HG03378 (cell line): ENCODE results near the gene STK16.
"Not testable (repeated sequence)": the region's sequence is repeated elsewhere in the genome, so short reads cannot be mapped to it uniquely, and the experiment has no call there.

Source experiments
- ATAC-seq: cut with Tn5 transposase; IDR thresholded peaks from one replicate; pipeline ENCODE4 v1.9.1; 2021; ENCODE audit warnings: mild to moderate bottlenecking, moderate library complexity; ENCODE audit not compliant: unreplicated experiment

Gene STK16, protein sequence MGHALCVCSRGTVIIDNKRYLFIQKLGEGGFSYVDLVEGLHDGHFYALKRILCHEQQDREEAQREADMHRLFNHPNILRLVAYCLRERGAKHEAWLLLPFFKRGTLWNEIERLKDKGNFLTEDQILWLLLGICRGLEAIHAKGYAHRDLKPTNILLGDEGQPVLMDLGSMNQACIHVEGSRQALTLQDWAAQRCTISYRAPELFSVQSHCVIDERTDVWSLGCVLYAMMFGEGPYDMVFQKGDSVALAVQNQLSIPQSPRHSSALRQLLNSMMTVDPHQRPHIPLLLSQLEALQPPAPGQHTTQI

GRCh38 chr2:219245148-219245898 is at the start of gene STK16, which contains the start of gene GLB1L:
Gene STK16, plus strand, starts transcription at chr2:219245479. Its CDS starts 521 bp downstream, at chr2:219246000.
Gene GLB1L, minus strand, starts transcription at chr2:219245444. Its CDS starts 1,871 bp downstream, at chr2:219243573.
- ATAC-seq, result peak; percentile 65

GRCh38 chr2:219197388-219197787 is 47.9 kb upstream of the STK16 start:
- ATAC-seq, result no peak

- no peak for ATAC-seq
These were observed 46.3 kb upstream of the STK16 start for GRCh38 chr2:219198974-219199373.

DNA sequence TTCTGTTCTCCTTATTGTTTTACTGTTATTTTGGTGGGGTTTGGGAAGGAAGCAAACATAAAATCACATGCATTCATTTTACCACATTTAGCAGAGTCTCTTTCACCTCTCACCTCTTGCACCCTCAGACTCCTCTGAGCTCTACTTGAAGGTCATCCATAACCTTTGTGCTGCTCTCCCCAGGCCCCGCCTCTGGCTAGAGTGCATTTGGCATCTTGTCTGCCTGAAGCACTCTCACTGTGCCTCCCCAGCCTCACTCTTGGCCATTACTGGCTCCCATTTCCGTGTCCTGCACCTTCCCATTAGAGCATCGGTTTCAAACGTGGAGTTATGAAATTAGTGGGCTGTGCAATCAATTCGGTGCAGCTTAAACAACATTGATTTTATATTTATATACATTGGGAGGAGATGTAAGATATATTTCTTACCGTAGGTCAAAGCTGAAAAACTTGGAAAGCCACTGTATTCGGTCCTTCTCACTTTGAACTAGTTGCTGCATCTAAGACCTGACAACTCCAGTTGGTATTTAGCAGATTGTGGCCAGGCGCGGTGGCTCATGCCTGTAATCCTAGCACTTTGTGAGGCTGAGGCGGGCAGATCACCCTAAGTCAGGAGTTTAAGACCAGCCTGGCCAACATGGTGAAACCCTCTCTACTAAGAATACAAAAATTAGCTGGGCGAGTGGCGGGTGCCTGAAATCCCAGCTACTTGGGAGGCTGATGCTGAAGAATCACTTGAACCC is 45.6 kb upstream of the STK16 start:
- no peak for ATAC-seq

- not testable (repeated sequence) for ATAC-seq
These were observed 44.6 kb upstream of the STK16 start for GRCh38 chr2:219200502-219201326.

- not testable (repeated sequence) for ATAC-seq
These were observed 43.9 kb upstream of the STK16 start for GRCh38 chr2:219201331-219201730.

DNA sequence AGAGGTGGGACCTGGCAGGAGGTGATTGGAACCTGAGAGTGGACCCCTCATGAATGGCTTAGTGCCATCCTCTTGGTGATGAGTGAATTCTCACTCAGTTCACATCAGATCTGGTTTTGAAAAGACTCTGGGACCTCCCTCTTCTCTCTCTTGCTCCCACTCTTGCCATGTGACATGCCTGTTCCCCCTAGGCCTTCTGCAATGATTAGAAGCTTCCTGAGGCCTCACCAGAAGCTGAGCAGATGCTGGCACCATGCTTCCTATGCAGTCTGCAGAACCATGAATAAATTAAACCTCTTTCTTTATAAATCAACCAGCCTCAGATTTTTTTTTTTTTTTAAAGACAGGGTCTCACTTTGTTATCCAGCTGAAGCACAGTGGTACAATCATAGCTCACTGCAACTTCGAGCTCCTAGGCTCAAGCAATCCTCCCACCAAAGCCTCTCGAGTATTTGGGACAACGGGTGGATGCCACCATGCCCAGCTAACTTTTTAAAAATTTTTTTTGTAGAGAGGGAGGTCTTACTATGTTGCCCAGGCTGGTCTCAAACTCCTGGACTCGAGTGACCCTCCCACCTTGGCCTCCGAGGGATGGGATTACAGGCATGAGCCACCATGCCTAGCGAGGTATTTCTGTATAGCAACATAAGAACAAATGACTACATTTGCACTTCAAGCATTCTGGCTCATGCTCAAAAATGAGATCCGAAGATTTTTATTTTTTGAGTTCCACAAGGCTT is 40.7 kb upstream of the STK16 start:
- ATAC-seq, result no peak

DNA sequence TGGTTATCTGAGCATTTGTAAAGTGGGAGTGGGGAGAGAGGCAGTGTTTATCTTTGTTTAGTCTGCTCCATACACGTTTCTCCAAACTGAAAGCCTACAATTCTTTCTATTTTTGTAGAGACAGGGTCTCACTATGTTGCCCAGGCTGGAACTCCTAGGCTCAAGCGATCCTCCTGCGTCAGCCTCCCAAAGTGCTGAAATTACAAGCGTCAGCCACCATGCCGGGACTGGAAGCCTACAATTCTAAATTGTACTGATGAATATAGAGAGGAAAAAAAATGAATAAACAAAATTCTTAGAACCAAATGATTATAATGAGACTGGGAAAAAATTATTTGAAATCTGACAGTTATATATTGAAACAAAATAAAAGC is 40.1 kb upstream of the STK16 start:
- ATAC-seq, result no peak

DNA sequence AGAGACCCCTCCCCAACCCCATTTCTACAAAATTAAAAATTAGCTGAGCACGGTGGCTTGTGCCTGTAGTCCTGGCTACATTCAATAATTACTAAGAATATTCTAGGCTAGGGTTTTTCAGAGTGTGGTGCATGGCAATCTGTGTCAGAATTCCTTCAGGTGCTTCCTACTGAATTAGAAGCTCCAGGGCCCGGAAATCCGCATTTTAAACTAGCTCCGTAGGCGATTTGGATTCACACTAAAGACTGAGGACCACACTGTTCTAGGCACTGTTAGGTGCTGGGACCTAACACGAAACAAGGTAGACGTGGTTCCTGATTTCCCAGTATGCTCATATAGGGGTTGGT is 39.3 kb upstream of the STK16 start:
- no peak for ATAC-seq

- peak; percentile 90 for ATAC-seq
These were observed 38.7 kb upstream of the STK16 start, which contains the start of gene ZFAND2B for GRCh38 chr2:219206328-219207133. Gene ZFAND2B, plus strand, starts transcription at chr2:219206782. Its CDS starts 206 bp downstream, at chr2:219206988.

DNA sequence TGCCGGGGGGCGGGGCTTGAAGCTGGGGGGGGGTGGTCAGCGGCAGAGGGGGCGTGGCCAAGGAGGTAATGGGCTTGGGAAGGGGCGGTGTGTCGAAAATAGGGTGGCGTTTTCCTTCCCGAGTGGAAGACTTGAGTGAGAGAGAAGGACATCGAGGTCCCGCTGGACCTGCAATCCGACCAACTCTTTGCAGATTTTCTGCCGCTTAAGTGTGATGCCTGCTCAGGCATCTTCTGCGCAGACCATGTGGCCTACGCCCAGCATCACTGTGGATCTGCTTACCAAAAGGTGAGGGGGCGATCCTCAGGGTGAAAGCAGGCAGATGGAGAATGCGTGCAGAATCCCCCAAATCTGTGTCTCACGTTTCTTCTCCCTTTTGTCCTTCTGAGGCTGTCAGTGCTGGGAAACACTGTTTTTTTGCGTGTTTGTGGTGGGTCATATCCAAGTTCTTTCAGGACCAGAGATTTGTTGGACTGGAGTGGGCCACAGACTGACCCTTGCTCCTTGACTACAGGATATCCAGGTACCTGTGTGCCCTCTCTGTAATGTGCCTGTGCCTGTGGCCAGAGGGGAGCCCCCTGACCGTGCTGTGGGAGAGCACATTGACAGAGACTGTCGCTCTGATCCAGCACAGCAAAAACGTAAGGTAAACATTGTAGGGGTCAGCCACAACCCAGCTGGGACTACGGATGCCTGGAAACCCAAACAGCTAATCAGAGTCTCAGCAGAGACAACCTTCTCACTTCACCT is 38.0 kb upstream of the STK16 start:
- ATAC-seq, result no peak

DNA sequence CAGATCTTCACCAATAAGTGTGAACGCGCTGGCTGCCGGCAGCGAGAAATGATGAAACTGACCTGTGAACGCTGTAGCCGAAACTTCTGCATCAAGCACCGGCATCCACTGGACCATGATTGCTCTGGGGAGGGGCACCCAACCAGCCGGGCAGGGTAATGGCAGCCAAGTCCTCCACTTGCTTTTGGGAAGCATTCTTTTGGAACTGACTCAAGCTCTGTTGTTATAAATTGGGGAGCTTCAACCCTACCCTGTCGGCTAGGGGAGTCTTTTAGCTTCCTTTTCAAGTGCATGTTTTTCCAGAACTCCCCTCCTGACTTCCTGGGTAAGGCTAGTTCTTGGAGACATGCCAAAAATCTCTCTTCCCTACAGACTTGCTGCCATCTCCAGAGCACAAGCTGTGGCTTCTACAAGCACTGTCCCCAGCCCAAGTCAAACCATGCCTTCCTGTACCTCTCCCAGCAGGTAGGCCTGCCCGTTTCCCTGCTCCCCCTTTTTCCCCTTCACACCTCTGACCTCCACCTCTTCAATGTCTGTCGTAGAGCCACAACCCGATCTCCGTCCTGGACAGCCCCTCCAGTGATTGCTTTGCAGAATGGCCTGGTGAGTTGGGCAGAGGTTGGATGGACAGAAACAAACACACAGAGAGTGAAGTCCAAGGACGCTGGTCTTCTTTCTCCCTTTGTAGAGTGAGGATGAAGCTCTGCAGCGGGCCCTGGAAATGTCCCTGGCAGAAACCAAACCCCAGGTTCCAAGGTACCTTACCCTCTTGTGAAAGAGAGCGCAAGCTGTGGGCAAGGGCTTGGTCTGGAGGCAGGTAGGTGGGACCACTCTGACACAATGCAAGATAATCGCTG is 37.2 kb upstream of the STK16 start:
- ATAC-seq, result no peak

DNA sequence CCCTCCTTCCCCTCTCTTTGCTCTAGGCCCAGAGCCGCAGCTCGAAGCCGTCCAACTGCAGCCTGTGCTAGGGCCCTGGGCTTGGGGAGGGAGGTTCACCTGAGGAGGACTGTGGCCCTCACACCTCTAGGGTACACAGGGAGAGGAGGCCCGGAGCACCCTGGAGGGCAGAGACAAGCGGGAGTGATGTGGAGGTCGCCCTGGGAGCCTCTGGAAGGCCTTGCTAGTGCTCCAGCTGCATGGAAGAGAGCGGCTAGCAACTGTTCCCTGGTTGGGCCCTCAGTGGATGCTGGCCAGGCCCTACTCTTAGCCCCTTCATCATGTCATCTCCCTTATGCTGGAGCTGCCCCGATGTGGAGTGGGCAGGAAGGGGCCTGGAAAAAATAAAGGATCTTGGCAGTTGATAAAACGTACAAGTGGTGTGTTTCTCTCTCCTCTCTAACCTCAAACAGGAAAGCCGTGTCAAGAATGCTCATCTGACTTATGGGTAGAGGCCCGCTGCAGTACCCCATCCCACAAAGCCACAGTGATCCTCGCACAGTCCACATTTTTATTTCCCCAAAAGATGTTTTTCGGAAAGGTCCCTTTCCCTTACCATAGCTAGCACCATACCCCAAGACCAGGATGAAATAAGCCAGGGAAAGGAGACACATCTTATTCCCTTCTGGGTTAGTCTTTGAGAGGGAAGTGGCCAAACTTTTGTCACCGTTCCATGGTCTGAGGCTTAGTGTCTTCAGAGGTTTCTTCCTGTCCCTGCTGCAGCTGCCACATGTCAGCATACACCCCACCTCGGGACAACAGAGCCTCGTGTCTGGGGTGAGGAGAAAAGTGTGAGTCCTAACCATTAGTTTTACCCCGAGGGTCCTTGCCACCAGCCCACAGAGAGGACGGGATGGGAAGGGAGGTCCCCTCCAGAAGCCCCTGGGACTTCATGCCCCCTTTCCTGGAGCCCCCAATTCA is 35.8 kb upstream of the STK16 start:
- no peak for ATAC-seq

DNA sequence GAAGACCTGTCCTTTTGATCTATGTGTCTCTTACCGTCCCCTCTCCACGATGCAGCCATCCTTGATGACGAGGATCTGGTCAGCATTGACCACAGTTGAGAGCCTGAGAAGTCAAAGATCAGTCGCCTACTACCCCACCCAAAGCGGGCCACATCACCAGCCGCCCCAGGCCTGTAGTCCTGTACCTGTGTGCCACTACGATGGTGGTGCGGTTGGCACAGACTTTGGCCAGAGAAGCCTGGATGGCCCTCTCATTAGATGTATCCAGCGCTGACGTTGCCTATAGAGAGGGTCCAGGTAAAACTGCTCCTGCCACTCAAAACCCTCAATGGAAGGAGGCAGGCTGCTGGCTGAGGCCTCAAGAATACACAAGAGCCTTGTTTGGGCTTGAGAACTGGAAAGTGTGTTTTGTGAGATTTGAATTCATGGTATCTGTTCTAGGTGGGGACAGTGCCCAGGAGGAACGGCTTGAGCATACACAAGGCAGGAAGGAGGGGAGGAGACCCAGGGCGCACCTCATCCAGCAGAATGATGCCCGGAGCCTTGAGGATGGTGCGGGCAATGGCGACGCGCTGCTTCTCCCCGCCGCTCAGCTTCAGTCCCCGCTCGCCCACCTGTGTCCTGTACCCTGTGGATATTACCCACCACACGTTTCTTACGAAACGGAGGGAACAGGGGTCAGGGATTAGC is 34.9 kb upstream of the STK16 start:
- ATAC-seq, result no peak

- no peak for ATAC-seq
These were observed 34.4 kb upstream of the STK16 start for GRCh38 chr2:219210886-219211362.

DNA sequence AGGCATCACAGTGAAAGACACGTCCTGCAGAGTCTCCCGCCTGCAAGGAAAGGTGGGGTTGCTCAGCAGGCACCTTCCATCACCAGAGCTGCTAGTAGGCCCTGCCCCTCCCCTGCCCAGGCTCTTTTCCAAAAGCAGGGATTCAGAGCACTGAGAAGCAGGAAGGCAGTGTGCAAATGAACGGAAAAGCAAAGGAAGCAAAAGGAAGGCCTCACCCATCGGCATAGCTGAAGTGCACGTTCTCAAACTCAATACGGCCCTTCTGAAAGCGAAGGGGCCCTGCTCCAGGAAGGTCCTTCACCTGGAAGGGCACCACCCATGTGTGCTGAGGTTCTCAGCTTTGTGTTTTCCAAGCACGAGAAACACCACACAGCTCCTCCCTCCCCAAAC is 32.3 kb upstream of the STK16 start:
- no peak for ATAC-seq
